AG09309 (cell line): ENCODE results near the gene PTPRN2.

ENCODE experiments used
- DNase-seq: peaks from one replicate; pipeline ENCODE4 v3.0.0-alpha.2; 2010; ENCODE audit warnings: low read depth
- H3K4me3 ChIP-seq: 2 replicates; pipeline ENCODE4 v1.5.1; 2011; ENCODE audit warnings: mild to moderate bottlenecking, low read depth, low read length, moderate library complexity; ENCODE audit not compliant: control insufficient read depth
- CTCF ChIP-seq: IDR thresholded peaks from 2 replicates; pipeline ENCODE4 v1.5.1; 2011; ENCODE audit warnings: mild to moderate bottlenecking, low read depth, low read length, inconsistent platforms; ENCODE audit not compliant: insufficient read depth, control insufficient read depth; ENCODE audit errors: missing control alignments

PTPRN2 gene

GRCh38 chr7:157514746-157515145 is 1072.9 kb downstream of the PTPRN2 start:
- TF ChIP-seq CTCF = no peak
- no peak overlapping the region for H3K4me3 ChIP-seq
- DNase-seq = no peak

- TF ChIP-seq CTCF = no peak
- H3K4me3 ChIP-seq = no peak overlapping the region
- no peak for DNase-seq
Observed at GRCh38 chr7:157514306-157514705, 1073.3 kb downstream of the PTPRN2 start.

- no peak for DNase-seq
- no peak overlapping the region for H3K4me3 ChIP-seq
- no peak for TF ChIP-seq CTCF
Observed at GRCh38 chr7:157513682-157514081, 1073.9 kb downstream of the PTPRN2 start.

- no peak for DNase-seq
- no peak for TF ChIP-seq CTCF
- H3K4me3 ChIP-seq = no peak overlapping the region
Observed at GRCh38 chr7:157513162-157513621, 1074.4 kb downstream of the PTPRN2 start.

GRCh38 chr7:157509226-157509625 is 1078.4 kb downstream of the PTPRN2 start:
- no peak for DNase-seq
- TF ChIP-seq CTCF = no peak
- no peak overlapping the region for H3K4me3 ChIP-seq

- DNase-seq = no peak
- H3K4me3 ChIP-seq = no peak overlapping the region
- no peak for TF ChIP-seq CTCF
Observed at GRCh38 chr7:157508477-157508881, 1079.1 kb downstream of the PTPRN2 start.

GRCh38 chr7:157507987-157508386 is 1079.6 kb downstream of the PTPRN2 start:
- no peak for DNase-seq
- TF ChIP-seq CTCF = no peak
- H3K4me3 ChIP-seq = no peak overlapping the region
